ENCODE results near the gene SPSB4.
"Not testable (repeated sequence)": the region's sequence is repeated elsewhere in the genome, so short reads cannot be mapped to it uniquely, and the experiment has no call there.

The SPSB4 gene

GRCh38 chr3:141050576-141051442, at the start of gene SPSB4:
Gene SPSB4 (plus strand): TSS chr3:141051347. CDS start chr3:141066105, 14,758 bp downstream.
- peak; percentile 82 for DNase-seq (ENCODE audit: low read depth, low spot score)

- DNase-seq (ENCODE audit: low read depth, low spot score), result no peak
Measured at GRCh38 chr3:141006344-141006743, 44.8 kb upstream of the SPSB4 start.

DNA sequence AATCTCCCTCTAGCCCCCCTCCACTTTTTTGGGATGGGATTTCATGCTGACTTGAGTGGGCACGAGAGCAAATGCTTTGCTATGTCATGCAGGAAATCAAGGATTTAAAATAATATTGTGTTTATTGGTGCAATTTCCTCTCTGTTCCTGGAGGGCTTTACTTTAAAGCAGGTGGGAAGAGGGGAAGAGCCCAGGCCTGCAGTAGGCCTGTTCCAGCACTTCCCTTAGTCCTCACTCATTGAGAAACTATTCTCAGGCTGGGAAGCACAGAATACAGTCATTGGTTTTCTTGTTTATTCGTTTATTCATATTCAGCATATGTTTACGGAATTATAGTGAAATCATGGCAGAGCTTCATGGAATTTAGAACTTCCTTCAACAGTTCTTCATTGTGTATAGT, 41.7 kb upstream of the SPSB4 start:
- no peak for DNase-seq (ENCODE audit: low read depth, low spot score)

DNA sequence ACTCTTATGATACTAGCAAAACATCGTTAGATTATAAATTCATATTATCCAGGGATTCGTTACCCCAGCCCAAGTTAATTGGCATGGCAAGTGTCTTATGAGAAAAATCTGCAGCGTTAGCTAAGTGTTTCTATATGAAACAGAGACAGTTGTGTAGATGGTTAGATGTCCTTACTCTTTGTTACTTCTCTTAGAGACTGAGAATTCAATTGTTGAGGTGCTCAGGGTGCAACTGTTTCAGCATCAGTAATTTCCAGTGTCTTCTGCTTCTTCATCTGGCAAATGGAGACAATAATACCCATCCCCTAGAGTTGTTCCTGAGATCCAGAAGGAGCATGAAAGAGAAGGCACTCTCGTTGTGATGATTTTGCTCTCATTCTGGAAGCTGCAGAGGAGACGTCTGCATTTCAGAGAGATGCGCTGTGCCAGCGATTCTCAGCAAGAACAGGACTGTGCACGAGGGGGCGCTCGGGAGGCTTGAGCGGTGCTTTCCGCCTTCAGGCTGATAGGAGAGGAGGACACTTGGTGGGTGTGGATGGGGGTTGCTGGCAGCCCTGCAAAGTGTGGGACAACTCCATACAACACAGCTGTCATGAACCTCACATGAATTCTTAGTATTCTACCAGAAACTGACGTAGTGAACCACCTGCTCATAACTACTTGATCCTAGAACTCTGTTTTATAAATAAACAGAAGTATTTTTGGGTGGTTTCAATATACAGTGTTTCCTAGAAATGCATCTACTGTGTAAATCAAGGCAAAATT, 39.7 kb upstream of the SPSB4 start:
- peak; percentile 82 for DNase-seq (ENCODE audit: low read depth, low spot score)

DNA sequence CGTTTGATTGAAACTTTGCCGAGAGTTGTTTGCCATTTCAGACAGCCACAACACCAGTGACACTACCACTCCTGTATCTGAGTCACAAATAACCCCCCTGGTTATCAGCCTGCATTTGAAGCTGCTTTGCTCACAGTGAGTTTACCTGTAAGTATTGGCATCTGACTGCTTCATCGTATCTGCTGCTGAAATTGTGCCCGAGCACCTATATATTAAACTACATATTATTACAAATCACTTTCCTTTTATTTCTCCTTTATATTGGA, 39.2 kb upstream of the SPSB4 start:
- DNase-seq (ENCODE audit: low read depth, low spot score), result no peak

- DNase-seq (ENCODE audit: low read depth, low spot score), result no peak
Measured at GRCh38 chr3:141012571-141012970, 38.6 kb upstream of the SPSB4 start.

DNA sequence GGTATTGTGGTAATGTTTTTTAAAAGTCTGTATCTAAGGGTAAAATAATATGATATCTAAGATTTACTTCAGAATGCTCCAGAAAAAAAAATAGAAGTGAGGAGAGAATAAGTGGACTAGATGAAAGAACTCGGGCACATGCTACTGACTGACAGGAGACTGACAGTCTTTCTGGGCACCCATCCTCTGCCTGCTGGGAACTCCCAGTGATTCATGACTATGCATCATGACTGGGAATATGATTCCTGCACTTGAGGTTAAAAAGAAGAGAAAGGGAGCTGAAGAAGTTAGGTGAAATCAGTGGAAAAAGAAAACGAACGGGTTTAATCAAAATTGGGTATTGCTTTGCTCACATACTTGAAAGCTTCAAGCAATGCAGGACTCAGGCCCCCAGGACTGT, 35.7 kb upstream of the SPSB4 start:
- no peak for DNase-seq (ENCODE audit: low read depth, low spot score)

DNA sequence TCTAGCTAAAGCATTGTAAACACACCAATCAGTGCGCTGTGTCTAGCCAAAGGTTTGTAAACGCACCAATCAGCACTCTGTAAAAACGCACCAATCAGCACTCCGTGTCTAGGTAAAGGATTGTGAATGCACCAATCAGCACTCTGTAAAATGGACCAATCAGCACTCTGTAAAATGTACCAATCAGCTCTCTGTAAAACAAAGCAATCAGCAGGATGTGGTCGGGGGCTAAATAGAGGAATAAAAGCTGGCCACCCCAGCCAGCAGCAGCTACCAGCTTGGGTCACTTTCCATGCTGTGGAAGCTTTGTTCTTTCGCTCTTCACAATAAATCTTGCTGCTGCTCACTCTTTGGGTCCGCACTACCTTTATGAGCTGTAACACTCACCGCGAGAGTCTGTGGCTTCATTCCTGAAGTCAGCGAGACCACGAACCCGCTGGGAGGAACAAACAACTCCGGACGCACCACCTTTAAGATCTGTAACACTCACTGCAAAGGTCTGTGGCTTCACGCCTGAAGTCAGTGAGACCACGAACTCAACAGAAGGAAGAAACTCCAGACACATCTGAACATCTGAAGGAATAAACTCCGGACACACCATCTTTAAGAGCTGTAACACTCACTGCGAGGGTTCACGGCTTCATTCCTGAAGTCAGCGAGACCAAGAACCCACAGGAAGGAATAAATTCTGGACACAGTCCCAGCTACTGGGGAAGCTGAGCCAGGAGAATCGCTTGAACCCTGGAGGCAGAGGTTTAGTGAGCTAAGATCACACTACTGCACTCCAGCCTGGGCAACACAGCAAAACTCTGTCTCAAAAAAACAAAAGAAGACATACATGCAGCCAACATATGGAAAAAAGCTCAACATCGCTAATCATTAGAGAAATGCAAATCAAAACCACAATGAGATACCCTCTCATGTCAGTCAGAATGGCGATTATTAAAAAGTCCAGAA, 33.5 kb upstream of the SPSB4 start:
- DNase-seq (ENCODE audit: low read depth, low spot score), result not testable (repeated sequence)

DNA sequence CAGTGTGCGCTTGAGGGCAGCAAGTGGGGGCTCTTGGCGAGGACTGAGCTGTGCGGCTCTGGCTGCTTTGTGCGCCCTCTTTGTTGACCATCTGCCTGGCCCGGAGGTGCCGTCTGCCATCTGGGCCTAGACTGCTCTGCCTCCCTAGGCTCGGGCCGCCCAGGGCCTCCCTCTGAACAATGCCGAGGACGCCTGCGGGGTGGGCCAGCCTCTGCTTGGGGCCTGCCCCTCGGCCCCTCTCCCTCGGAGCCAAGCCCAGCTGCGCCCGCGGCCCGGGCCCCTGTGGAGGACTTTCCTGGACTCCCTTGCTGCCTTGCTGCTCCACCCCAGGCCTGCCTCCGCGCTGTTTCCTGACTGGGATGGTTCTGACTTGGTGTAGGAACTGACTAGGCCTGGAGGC, 31.9 kb upstream of the SPSB4 start:
- DNase-seq (ENCODE audit: low read depth, low spot score), result no peak

- DNase-seq (ENCODE audit: low read depth, low spot score), result peak; percentile 17
Measured at GRCh38 chr3:141020143-141020830, 30.9 kb upstream of the SPSB4 start.

- peak; percentile 34 for DNase-seq (ENCODE audit: low read depth, low spot score)
Measured at GRCh38 chr3:141021261-141021660, 29.9 kb upstream of the SPSB4 start.

- DNase-seq (ENCODE audit: low read depth, low spot score), result no peak
Measured at GRCh38 chr3:141030296-141030695, 20.9 kb upstream of the SPSB4 start.

- DNase-seq (ENCODE audit: low read depth, low spot score), result no peak
Measured at GRCh38 chr3:141039589-141039988, 11.6 kb upstream of the SPSB4 start.

DNA sequence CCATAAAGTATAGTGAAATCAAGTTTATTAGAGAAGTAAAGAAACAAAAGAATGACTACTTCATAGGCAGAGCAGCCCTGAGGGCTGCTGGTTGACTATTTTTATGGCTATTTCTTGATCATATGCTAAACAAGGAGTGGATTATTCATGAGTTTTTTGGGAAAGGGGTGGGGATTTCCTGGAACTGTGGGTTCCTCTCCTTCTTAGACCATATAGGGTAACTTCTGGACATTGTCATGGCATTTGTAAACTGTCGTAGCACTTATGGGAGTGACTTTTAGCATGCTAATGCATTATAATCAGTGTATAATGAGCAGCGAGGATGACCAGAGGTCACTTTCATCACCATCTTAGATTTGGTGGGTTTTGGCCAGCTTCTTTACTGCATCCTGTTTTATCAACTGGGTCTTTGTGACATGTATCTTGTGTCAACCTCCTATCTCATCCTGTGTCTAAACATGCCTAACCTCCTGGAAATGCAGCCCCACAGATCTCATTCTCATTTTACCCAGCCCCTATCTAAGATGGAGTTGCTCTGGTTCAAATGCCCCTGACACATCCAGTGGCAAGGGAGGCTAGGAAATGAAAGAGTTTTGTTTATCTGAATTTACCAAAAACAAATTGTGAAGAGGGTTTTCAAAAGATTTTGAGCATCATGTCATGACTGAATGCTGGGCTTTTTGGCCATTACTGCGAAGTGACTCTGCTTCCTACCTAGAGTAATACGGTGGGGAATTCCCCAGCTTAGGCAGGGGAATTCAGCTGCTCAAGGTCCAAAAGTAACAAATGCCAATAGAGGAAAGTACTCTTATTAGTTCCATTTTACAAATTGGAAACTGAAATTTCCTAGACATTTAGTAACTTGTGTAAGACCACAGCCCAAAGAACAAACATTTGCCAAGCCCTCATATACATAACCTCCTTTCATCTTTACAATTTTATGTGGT, 6.2 kb upstream of the SPSB4 start:
- no peak for DNase-seq (ENCODE audit: low read depth, low spot score)

- DNase-seq (ENCODE audit: low read depth, low spot score), result no peak
Measured at GRCh38 chr3:141045849-141046248, 5.3 kb upstream of the SPSB4 start.

DNA sequence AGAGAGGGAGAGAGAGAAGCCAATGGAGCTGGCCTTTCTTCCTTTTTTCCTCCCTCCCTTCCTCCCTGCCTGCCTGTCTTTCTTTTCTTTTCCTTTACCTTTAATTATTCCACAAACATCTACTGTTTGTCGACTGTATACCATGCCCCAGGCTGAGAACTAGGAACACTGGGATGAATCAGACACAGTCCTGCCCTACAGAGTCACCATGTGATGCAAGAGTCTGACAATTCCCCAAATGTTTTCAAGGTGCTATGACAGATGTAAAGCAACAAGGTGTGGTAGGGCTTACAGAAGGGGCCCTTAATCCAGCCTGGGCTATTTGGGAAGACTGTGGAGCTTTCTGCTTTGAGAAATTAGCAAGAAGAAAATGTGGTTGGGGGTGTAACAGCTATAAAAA, 4.0 kb upstream of the SPSB4 start:
- no peak for DNase-seq (ENCODE audit: low read depth, low spot score)

GRCh38 chr3:141049681-141050080, 1.5 kb upstream of the SPSB4 start:
- no peak for DNase-seq (ENCODE audit: low read depth, low spot score)

GRCh38 chr3:141051443-141052200, 475 bp downstream of the SPSB4 start:
- DNase-seq (ENCODE audit: low read depth, low spot score), result peak; percentile 72
